ENCODE results near the gene HOXA7.

HOXA7 gene

GRCh38 chr7:27143023-27143949 lies 13.2 kb downstream of the HOXA7 start, which contains the start of gene HOXA5 (continued):
- TF ChIP-seq ZBTB11 (tag by site-specific recombination; conservative IDR thresholded peaks at IDR 0.05; ENCODE audit: low read depth) (no peak), ZNF518A (tag by site-specific recombination; conservative IDR thresholded peaks at IDR 0.05; ENCODE audit: low read depth) (no peak), ZNF785 (tag by site-specific recombination; IDR thresholded peaks at IDR 0.05) (no peak), OVOL3 (tag by site-specific recombination; IDR thresholded peaks at IDR 0.05) (peak; percentile 73; the same call in 1 of the 2 replicates), ZNF707 (tag by site-specific recombination; IDR thresholded peaks at IDR 0.05) (no peak), ZNF473 (tag by site-specific recombination; IDR thresholded peaks at IDR 0.05) (no peak), HOXC10 (CRISPR knock-in tag; IDR thresholded peaks at IDR 0.05) (no peak), SP3 (tag by site-specific recombination; IDR thresholded peaks at IDR 0.05) (peak; percentile 30; the same call in 1 of the 2 replicates), ZNF560 (tag by site-specific recombination; IDR thresholded peaks at IDR 0.05; ENCODE audit: borderline replicate concordance) (no peak), ZNF366 (tag by site-specific recombination; conservative IDR thresholded peaks at IDR 0.05) (no peak; the same call in 1 of the 2 replicates), ZNF830 (tag by site-specific recombination; IDR thresholded peaks at IDR 0.05; ENCODE audit: low read depth) (no peak), YY1 (tag by site-specific recombination; IDR thresholded peaks at IDR 0.05) (peak; percentile 8; the same call in 1 of the 2 replicates), ZNF426 (tag by site-specific recombination; IDR thresholded peaks at IDR 0.05) (peak; percentile 4; the same call in 1 of the 2 replicates), ZNF175 (tag by site-specific recombination; IDR thresholded peaks at IDR 0.05) (no peak), ZNF791 (tag by site-specific recombination; IDR thresholded peaks at IDR 0.05) (no peak), ZNF623 (tag by site-specific recombination; IDR thresholded peaks at IDR 0.05) (no peak), ZBTB44 (tag by site-specific recombination; IDR thresholded peaks at IDR 0.05) (no peak), ZBTB10 (tag by site-specific recombination; IDR thresholded peaks at IDR 0.05) (peak; percentile 79), ZEB2 (tag by site-specific recombination; IDR thresholded peaks at IDR 0.05) (peak; percentile 76), MYNN (tag by site-specific recombination; IDR thresholded peaks at IDR 0.05; ENCODE audit: borderline replicate concordance) (peak; percentile 93), GLIS2 (tag by site-specific recombination; IDR thresholded peaks at IDR 0.05) (peak; percentile 58; the same call in 1 of the 2 replicates), ZNF416 (tag by site-specific recombination; IDR thresholded peaks at IDR 0.05) (no peak), CTCF (tag by site-specific recombination; IDR thresholded peaks at IDR 0.05) (peak; percentile 84), ZBTB8A (tag by site-specific recombination; IDR thresholded peaks at IDR 0.05) (peak; percentile 74)
